HUES6 (cell line): Measurements from ENCODE around the gene DLGAP1.
A peak's percentile ranks its signal among the peaks of the same experiment; 100 is the strongest.
"Not testable (repeated sequence)": the region's sequence is repeated elsewhere in the genome, so short reads cannot be mapped to it uniquely, and the experiment has no call there.

Experiments
- H3K27ac ChIP-seq: 2 replicates; pipeline ENCODE4 v1.7.0; 2013; ENCODE audit warnings: low read depth, mild to moderate bottlenecking, low read length, inconsistent platforms
- H3K27me3 ChIP-seq: 2 replicates; pipeline ENCODE4 v1.6.1; 2013; ENCODE audit warnings: low read length; ENCODE audit not compliant: control insufficient read depth, insufficient read depth
- H3K36me3 ChIP-seq: 2 replicates; pipeline ENCODE4 v1.6.1; 2013; ENCODE audit warnings: low read length; ENCODE audit not compliant: control insufficient read depth, insufficient read depth
- H3K4me1 ChIP-seq: 2 replicates; pipeline ENCODE4 v1.6.1; 2013; ENCODE audit warnings: low read length; ENCODE audit not compliant: control insufficient read depth, insufficient read depth
- H3K4me3 ChIP-seq: 2 replicates; pipeline ENCODE4 v1.5.1; 2013; ENCODE audit warnings: low read depth, low read length
- H3K9ac ChIP-seq: one replicate; pipeline ENCODE4 v1.6.1; 2013; ENCODE audit warnings: mild to moderate bottlenecking, low read length
- H3K9me3 ChIP-seq: 2 replicates; pipeline ENCODE4 v1.6.1; 2013; ENCODE audit warnings: low read depth, low read length; ENCODE audit not compliant: control insufficient read depth, insufficient read depth

Gene DLGAP1

DNA sequence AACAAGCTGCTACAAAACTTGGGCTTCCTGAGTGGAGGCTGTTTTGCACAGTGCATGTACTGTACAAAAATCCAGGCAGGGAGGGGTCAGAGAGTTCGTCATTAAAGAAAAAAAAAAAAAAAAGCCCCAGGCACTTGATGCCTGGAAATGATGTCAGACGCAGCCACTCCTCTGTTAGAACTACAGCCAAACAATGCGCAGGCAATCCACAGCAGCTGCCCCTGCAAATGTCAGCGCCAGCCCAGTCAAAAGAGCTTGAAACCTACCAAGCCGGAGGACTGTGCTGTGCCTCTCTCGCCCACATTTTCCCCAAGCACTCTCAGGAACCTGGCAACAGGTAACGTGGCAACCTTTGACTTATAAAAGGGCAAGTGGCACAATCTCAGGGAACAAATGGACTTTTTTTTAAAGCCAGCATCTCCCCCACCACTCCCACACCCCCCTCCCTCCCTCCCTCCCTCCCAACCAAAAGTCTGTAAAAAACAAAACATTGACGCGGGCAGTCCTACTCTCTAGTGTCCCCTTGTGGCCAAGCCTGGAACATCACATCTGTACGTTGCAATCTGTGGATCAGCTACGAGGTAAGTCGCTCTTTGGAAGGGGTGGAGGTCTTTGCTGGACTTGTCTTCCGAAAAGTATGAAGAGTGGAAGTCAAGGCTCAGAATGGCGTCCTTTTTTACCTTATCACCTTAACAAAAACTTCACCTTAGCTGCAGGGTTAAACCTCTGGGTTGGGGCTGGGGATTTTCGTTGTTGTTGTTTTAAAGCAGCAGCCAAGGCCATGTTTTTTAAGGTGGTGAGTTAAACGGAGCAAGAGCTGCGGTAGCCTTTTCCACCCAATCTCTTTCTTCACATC, 861.0 kb downstream of the DLGAP1 start:
- H3K27me3 ChIP-seq = peaks cover 18% of the 10 kb centered on the region
- peaks cover 50% of the 10 kb centered on the region for H3K4me1 ChIP-seq
- H3K27ac ChIP-seq = peak overlapping the region; percentile 76
- H3K4me3 ChIP-seq = peak overlapping the region; percentile 61
- no peaks in the 10 kb centered on the region for H3K9me3 ChIP-seq
- H3K36me3 ChIP-seq = no peaks in the 10 kb centered on the region
- peak overlapping the region; percentile 89 for H3K9ac ChIP-seq

GRCh38 chr18:3593381-3593903, 861.7 kb downstream of the DLGAP1 start:
- H3K4me1 ChIP-seq = peaks cover 47% of the 10 kb centered on the region

DNA sequence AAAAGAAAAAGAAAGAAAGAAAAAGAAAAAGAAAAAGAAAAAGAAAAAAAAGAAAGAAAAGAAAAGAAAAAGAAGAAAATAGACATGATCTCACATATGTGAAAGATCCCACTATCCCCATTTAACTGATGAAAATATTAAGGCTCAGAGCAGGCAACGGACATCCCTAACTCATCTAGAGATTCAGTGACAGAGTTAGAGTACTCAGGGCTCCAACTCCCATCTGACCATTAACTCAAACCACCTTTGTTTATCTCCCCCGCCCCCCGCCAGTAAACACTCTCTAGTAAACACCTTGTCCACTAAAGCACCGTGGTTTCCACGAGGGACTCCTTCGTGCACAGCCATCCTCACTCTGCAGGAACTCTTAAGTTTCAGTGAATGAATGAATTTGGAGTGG, 862.2 kb downstream of the DLGAP1 start:
- Histone ChIP-seq H3K4me1 (peaks cover 47% of the 10 kb centered on the region), H3K27me3 (peaks cover 18% of the 10 kb centered on the region), H3K9me3 (no peaks in the 10 kb centered on the region), H3K4me3 (peak overlapping the region; percentile 61), H3K36me3 (no peaks in the 10 kb centered on the region), H3K27ac (peak overlapping the region; percentile 68; the same call in 1 of the 2 replicates), H3K9ac (peak overlapping the region; percentile 84)

More at GRCh38 chr18:3593381-3593903, 861.7 kb downstream of the DLGAP1 start:
- H3K36me3 ChIP-seq = no peaks in the 10 kb centered on the region
- no peaks in the 10 kb centered on the region for H3K9me3 ChIP-seq
- H3K27me3 ChIP-seq = peaks cover 18% of the 10 kb centered on the region
- peak overlapping the region; percentile 61 for H3K4me3 ChIP-seq
- H3K9ac ChIP-seq = peak overlapping the region; percentile 84
- peak overlapping the region; percentile 68; the same call in 1 of the 2 replicates for H3K27ac ChIP-seq

- Histone ChIP-seq H3K27ac (no peak overlapping the region), H3K36me3 (no peaks in the 10 kb centered on the region), H3K27me3 (peaks cover 18% of the 10 kb centered on the region), H3K4me1 (peaks cover 31% of the 10 kb centered on the region), H3K9me3 (no peaks in the 10 kb centered on the region), H3K4me3 (no peak overlapping the region), H3K9ac (no peak overlapping the region)
These were observed 864.9 kb downstream of the DLGAP1 start for GRCh38 chr18:3590096-3590630.

GRCh38 chr18:3585656-3586509, 869.2 kb downstream of the DLGAP1 start:
- Histone ChIP-seq H3K27ac (no peak overlapping the region), H3K9ac (no peak overlapping the region)

GRCh38 chr18:3584897-3585460, 870.1 kb downstream of the DLGAP1 start:
- Histone ChIP-seq H3K4me3 (no peak overlapping the region), H3K27ac (no peak overlapping the region), H3K9ac (no peak overlapping the region)

More at GRCh38 chr18:3585656-3586509, 869.2 kb downstream of the DLGAP1 start:
- Histone ChIP-seq H3K4me3 (no peak overlapping the region), H3K27me3 (peaks cover under 1% of the 10 kb centered on the region), H3K36me3 (no peaks in the 10 kb centered on the region), H3K4me1 (peaks cover 26% of the 10 kb centered on the region), H3K9me3 (no peaks in the 10 kb centered on the region)

GRCh38 chr18:3584266-3584861, 870.7 kb downstream of the DLGAP1 start:
- no peak overlapping the region for H3K4me3 ChIP-seq
- no peak overlapping the region for H3K27ac ChIP-seq
- no peaks in the 10 kb centered on the region for H3K9me3 ChIP-seq
- peaks cover 31% of the 10 kb centered on the region for H3K4me1 ChIP-seq
- H3K27me3 ChIP-seq = no peaks in the 10 kb centered on the region
- no peaks in the 10 kb centered on the region for H3K36me3 ChIP-seq
- H3K9ac ChIP-seq = no peak overlapping the region

More at GRCh38 chr18:3584897-3585460, 870.1 kb downstream of the DLGAP1 start:
- H3K9me3 ChIP-seq = no peaks in the 10 kb centered on the region
- no peaks in the 10 kb centered on the region for H3K36me3 ChIP-seq
- H3K4me1 ChIP-seq = peaks cover 29% of the 10 kb centered on the region
- no peaks in the 10 kb centered on the region for H3K27me3 ChIP-seq

- Histone ChIP-seq H3K9ac (no peak overlapping the region), H3K27ac (no peak overlapping the region), H3K9me3 (no peaks in the 10 kb centered on the region), H3K4me3 (no peak overlapping the region), H3K36me3 (no peaks in the 10 kb centered on the region), H3K4me1 (peaks cover 31% of the 10 kb centered on the region), H3K27me3 (no peaks in the 10 kb centered on the region)
These were observed 871.2 kb downstream of the DLGAP1 start for GRCh38 chr18:3583873-3584247.

GRCh38 chr18:3583106-3583872, 871.8 kb downstream of the DLGAP1 start:
- not testable (repeated sequence) for H3K9ac ChIP-seq, H3K9me3 ChIP-seq, H3K27ac ChIP-seq, H3K36me3 ChIP-seq, H3K4me3 ChIP-seq, H3K27me3 ChIP-seq
- peaks cover 31% of the 10 kb centered on the region for H3K4me1 ChIP-seq

DNA sequence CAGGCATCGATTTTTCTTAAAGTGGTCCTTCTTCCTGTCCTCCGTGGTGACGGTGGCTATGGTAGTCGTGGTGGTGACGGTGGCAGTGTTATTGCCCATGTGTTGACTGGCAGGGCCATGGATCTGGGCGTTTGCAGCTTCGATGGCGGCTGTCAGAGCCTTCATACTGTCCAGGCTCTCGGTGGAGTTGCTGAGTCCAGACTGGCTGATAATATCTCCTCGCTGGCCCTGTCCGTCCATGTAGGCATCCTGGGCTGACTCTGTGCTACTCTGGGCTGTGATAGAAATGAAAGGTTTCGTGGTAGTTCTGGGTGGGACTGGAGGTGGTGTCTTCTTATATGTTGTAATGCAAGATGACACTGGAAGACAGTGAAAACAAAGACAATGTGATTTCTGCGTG, 873.2 kb downstream of the DLGAP1 start:
- H3K4me3 ChIP-seq = no peak overlapping the region
- H3K27ac ChIP-seq = no peak overlapping the region
- no peaks in the 10 kb centered on the region for H3K27me3 ChIP-seq
- no peaks in the 10 kb centered on the region for H3K36me3 ChIP-seq
- peaks cover 31% of the 10 kb centered on the region for H3K4me1 ChIP-seq
- H3K9me3 ChIP-seq = no peaks in the 10 kb centered on the region
- H3K9ac ChIP-seq = no peak overlapping the region
